ENCODE measurements around the gene DUSP8.

DNA sequence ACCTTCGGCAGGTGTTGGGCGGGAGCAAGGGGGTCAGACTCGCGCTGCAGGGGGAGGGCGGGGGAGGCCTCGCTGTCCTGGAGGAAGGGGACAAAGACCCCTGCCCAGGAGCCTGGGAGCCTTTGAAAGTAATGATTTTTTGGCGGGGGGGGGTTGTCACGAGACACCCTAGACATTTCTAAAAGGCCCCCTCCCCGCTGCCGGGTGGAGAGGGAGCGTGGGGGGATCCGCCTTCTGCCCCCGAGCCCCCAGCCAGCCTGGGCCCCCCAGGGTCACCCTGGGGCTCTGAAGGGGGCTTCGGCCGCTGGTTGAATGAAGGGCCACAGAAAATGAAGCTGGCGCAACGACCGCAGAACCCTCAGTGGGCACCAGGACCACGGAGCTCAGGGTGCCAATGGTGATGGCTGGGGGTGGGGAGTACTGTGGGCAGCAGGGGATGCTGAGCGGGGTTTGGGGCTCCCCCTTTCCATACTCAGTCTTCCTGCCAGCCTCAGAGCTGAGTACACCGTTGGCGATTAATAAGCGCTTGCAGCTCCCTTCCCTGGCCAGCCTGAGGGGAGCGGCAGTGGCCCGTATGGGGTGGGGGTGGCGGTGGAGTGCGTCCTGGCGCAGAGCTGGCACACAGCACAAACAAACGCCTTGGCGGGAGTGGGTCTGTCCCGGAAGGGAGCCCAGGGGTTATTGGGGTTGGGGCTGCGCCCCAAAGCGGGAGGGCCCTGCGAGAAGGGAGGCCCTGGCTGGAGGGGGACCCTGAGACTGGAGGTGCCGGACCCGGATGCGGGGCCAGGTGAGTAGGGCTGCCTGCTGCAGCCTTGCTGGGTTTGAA lies 1.2 kb upstream of the DUSP8 start:
- TF ChIP-seq, protein P1, sequence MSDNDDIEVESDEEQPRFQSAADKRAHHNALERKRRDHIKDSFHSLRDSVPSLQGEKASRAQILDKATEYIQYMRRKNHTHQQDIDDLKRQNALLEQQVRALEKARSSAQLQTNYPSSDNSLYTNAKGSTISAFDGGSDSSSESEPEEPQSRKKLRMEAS (IDR thresholded peaks at IDR 0.05; ENCODE audit: low read depth), result no peak
- TF ChIP-seq MEF2A (IDR thresholded peaks at IDR 0.05; ENCODE audit: borderline replicate concordance, low read depth), result no peak
